Gastrocnemius medialis (tissue), 4 donors: ENCODE results near the gene TEKT5.

Experiments
- POLR2A ChIP-seq, 2 donors: fragments of 450-650 bp; IDR thresholded peaks; one replicate each; pipeline ENCODE4 v1.6.1; 2017; ENCODE audit warnings: antibody characterized with exemption in 2 of 2, mild to moderate bottlenecking in 2 of 2, moderate library complexity in 2 of 2
- TF ChIP-seq, protein P1 (sequence below), 5 experiments: fragments of 450-650 bp in 3 of 5; fragments of 200-600 bp in 2 of 5; sonication (generic) in 2 of 5; IDR thresholded peaks in 4 of 5; conservative IDR thresholded peaks in 1 of 5; 1 replicate in 4 of 5; 2 replicates in 1 of 5; pipeline ENCODE4 v1.5.1; 2016 to 2019; ENCODE audit warnings: antibody characterized with exemption in 5 of 5, mild to moderate bottlenecking in 3 of 5, moderate library complexity in 3 of 5

DNA sequence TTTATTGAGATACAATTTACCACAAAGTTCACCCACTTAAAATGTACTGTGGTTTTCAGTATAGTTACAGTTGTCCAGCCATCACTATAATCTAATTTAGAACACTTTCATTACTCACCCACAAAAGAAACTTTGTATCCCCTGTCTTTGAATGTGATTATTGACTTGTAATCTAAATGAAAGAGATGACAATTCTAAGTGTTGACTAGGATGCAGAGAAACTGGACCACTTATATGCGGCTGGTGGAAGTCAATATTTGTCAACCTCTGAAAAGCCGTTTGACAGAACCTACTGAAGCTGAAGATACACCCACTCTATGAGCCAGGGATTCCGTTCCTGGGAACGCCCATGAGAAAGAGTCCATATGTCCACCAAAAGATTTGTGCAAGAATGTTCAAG is 36.8 kb downstream of the TEKT5 start:
- TF ChIP-seq POLR2A (IDR thresholded peaks at IDR 0.05) = no peak
- TF ChIP-seq, protein P1, sequence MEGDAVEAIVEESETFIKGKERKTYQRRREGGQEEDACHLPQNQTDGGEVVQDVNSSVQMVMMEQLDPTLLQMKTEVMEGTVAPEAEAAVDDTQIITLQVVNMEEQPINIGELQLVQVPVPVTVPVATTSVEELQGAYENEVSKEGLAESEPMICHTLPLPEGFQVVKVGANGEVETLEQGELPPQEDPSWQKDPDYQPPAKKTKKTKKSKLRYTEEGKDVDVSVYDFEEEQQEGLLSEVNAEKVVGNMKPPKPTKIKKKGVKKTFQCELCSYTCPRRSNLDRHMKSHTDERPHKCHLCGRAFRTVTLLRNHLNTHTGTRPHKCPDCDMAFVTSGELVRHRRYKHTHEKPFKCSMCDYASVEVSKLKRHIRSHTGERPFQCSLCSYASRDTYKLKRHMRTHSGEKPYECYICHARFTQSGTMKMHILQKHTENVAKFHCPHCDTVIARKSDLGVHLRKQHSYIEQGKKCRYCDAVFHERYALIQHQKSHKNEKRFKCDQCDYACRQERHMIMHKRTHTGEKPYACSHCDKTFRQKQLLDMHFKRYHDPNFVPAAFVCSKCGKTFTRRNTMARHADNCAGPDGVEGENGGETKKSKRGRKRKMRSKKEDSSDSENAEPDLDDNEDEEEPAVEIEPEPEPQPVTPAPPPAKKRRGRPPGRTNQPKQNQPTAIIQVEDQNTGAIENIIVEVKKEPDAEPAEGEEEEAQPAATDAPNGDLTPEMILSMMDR (IDR thresholded peaks at IDR 0.05 in 4 of 5, conservative IDR thresholded peaks at IDR 0.05 in 1 of 5) = no peak
